Measurements from ENCODE around the gene GTPBP6.
"Not testable (repeated sequence)": the region's sequence is repeated elsewhere in the genome, so short reads cannot be mapped to it uniquely, and the experiment has no call there.

Gene GTPBP6

GRCh38 chrX:290476-291166, 28.0 kb downstream of the GTPBP6 start:
- DNase-seq = no peak

GRCh38 chrX:288561-288991, 30.0 kb downstream of the GTPBP6 start:
- no peak for DNase-seq

GRCh38 chrX:287670-288069, 30.9 kb downstream of the GTPBP6 start:
- DNase-seq = no peak

GRCh38 chrX:285076-285677, 33.4 kb downstream of the GTPBP6 start:
- no peak for DNase-seq

GRCh38 chrX:283115-283845, 35.3 kb downstream of the GTPBP6 start:
- peak; percentile 91 for DNase-seq

GRCh38 chrX:282000-282681, 36.5 kb downstream of the GTPBP6 start:
- not testable (repeated sequence) for DNase-seq

- peak; percentile 78 for DNase-seq
Measured at GRCh38 chrX:281166-281999, 37.2 kb downstream of the GTPBP6 start, which contains the start of gene PLCXD1. Gene PLCXD1, plus strand, starts transcription at chrX:281381. Its CDS starts 2,807 bp downstream, at chrX:284188.

- DNase-seq = not testable (repeated sequence)
Measured at GRCh38 chrX:280722-281121, 37.9 kb downstream of the GTPBP6 start.

- not testable (repeated sequence) for DNase-seq
Measured at GRCh38 chrX:279757-280604, 38.6 kb downstream of the GTPBP6 start.

- no peak for DNase-seq
Measured at GRCh38 chrX:276581-277201, 41.9 kb downstream of the GTPBP6 start.

GRCh38 chrX:275967-276580, 42.5 kb downstream of the GTPBP6 start:
- peak; percentile 57 for DNase-seq

- DNase-seq = no peak
Measured at GRCh38 chrX:275476-275966, 43.1 kb downstream of the GTPBP6 start.

- DNase-seq = no peak
Measured at GRCh38 chrX:274904-275475, 43.6 kb downstream of the GTPBP6 start.

- no peak for DNase-seq
Measured at GRCh38 chrX:270848-271367, 47.7 kb downstream of the GTPBP6 start.

GRCh38 chrX:267771-268261, 50.8 kb downstream of the GTPBP6 start:
- no peak for DNase-seq

GRCh38 chrX:265502-265901, 53.1 kb downstream of the GTPBP6 start:
- DNase-seq = no peak

- DNase-seq = no peak
Measured at GRCh38 chrX:264634-265455, 53.8 kb downstream of the GTPBP6 start.

GRCh38 chrX:264006-264405, 54.6 kb downstream of the GTPBP6 start:
- not testable (repeated sequence) for DNase-seq
